H1 (cell line): ENCODE results near the gene IFT80. TPM values are rescaled to one million over a fixed set of nuclear protein-coding genes. Genes with fewer than 3 reads are reported as not detected.

ENCODE experiments used
- CTCF ChIA-PET: fragments of 300-600 bp; sonication (Branson Sonifier 250); formaldehyde crosslinking; loops from one replicate; lab custom pipeline; 2021; ENCODE audit not compliant: partially characterized antibody; lab: Charles Lee
- POLR2A ChIA-PET: fragments of 300-600 bp; sonication (Branson Sonifier 250); formaldehyde crosslinking; loops from one replicate; lab custom pipeline; 2021; ENCODE audit warnings: inconsistent platforms; ENCODE audit not compliant: partially characterized antibody; lab: Charles Lee
- DNase-seq, 2 experiments: peaks; one replicate each; pipeline versions ENCODE4 v3.0.0 to v3.0.0-alpha.2; 2010 to 2022; ENCODE audit warnings: low spot score in 2 of 2, low read depth in 1 of 2, mixed read lengths in 1 of 2
- FAIRE-seq: peaks from 2 replicates; lab custom pipeline; 2011; peaks lifted over from hg19 to GRCh38; lab: Jason Lieb, UNC
- H2AFZ ChIP-seq: 2 replicates; pipeline ENCODE4 v1.8.1; 2012; ENCODE audit warnings: low read length, inconsistent platforms
- H2AK5ac ChIP-seq: 2 replicates; pipeline ENCODE4 v1.6.1; 2013; ENCODE audit warnings: low read depth, low read length
- H2BK120ac ChIP-seq: replicated peaks from 2 replicates; pipeline ENCODE3; 2013; ENCODE audit warnings: low read depth, low read length, inconsistent platforms
- H2BK12ac ChIP-seq: 2 replicates; pipeline ENCODE4 v1.6.1; 2013; ENCODE audit warnings: low read depth, low read length
- H2BK15ac ChIP-seq: 2 replicates; pipeline ENCODE4 v1.6.1; 2013; ENCODE audit warnings: low read length
- H2BK20ac ChIP-seq: 2 replicates; pipeline ENCODE4 v1.6.1; 2013; ENCODE audit warnings: low read length
- H2BK5ac ChIP-seq: 2 replicates; pipeline ENCODE4 v1.6.1; 2013; ENCODE audit warnings: low read depth, low read length
- H3K14ac ChIP-seq: 2 replicates; pipeline ENCODE4 v1.6.1; 2013; ENCODE audit warnings: inconsistent platforms; ENCODE audit not compliant: insufficient read length
- H3K18ac ChIP-seq: 2 replicates; pipeline ENCODE4 v1.6.1; 2013; ENCODE audit warnings: low read length; ENCODE audit errors: extremely low read depth
- H3K23ac ChIP-seq: 2 replicates; pipeline ENCODE4 v1.6.1; 2013; ENCODE audit warnings: inconsistent platforms; ENCODE audit not compliant: insufficient read length
- H3K23me2 ChIP-seq: 2 replicates; pipeline ENCODE4 v1.6.1; 2013; ENCODE audit warnings: low read depth, low read length
- H3K27ac ChIP-seq: 2 replicates; pipeline ENCODE4 v1.6.1; 2011; ENCODE audit warnings: low read depth, low read length, inconsistent platforms
- H3K27me3 ChIP-seq, 4 experiments: replicated peaks in 1 of 4; 1 replicate in 1 of 4; 2 replicates in 3 of 4; pipeline versions ENCODE4 v1.6.1 to v1.8.1; 2011 to 2013; ENCODE audit warnings: low read length in 3 of 4, mild to moderate bottlenecking in 3 of 4, inconsistent platforms in 2 of 4, mixed read lengths in 2 of 4, moderate library complexity in 1 of 4; ENCODE audit not compliant: control insufficient read depth in 3 of 4, insufficient read depth in 3 of 4; ENCODE audit errors: extremely low read depth in 1 of 4
- H3K36me3 ChIP-seq, 4 experiments: 2 replicates each; pipeline versions ENCODE4 v1.6.1 to v1.8.1; 2011 to 2013; ENCODE audit warnings: mild to moderate bottlenecking in 4 of 4, low read length in 3 of 4, moderate library complexity in 2 of 4, control low read depth in 1 of 4, inconsistent platforms in 1 of 4; ENCODE audit not compliant: insufficient read depth in 4 of 4, control insufficient read depth in 2 of 4
- H3K4ac ChIP-seq: replicated peaks from 2 replicates; pipeline ENCODE3; 2013; ENCODE audit warnings: low read length, low read depth, mixed read lengths, inconsistent platforms; ENCODE audit not compliant: insufficient read length
- H3K4me1 ChIP-seq, 4 experiments: replicated peaks in 1 of 4; 1 replicate in 1 of 4; 2 replicates in 3 of 4; pipeline versions ENCODE4 v1.6.1 to v1.8.1; 2011 to 2013; ENCODE audit warnings: low read length in 3 of 4, inconsistent platforms in 2 of 4, mixed read lengths in 1 of 4; ENCODE audit not compliant: insufficient read depth in 4 of 4, control insufficient read depth in 3 of 4
- H3K4me2 ChIP-seq, 2 experiments: 2 replicates each; pipeline versions ENCODE4 v1.6.1 to v1.8.1; 2011 to 2013; ENCODE audit warnings: low read depth in 2 of 2, low read length in 2 of 2, control low read depth in 1 of 2, inconsistent platforms in 1 of 2, mild to moderate bottlenecking in 1 of 2; ENCODE audit not compliant: insufficient read depth in 1 of 2
- H3K4me3 ChIP-seq, 4 experiments: fragments of 200-600, 300-600 bp in 1 of 4; sonication (generic), shearing (Covaris generic), sonication (Bioruptor Twin) in 1 of 4; 2 replicates each; pipeline versions ENCODE4 v1.5.1 to v1.8.1; 2011 to 2016; ENCODE audit warnings: low read length in 4 of 4, low read depth in 3 of 4, control low read depth in 2 of 4, inconsistent platforms in 2 of 4, mild to moderate bottlenecking in 2 of 4, mixed read lengths in 1 of 4, moderate library complexity in 1 of 4; ENCODE audit not compliant: insufficient read depth in 2 of 4; ENCODE audit errors: extremely low read depth in 1 of 4
- H3K56ac ChIP-seq: replicated peaks from 2 replicates; pipeline ENCODE3; 2013; ENCODE audit warnings: low read depth, mild to moderate bottlenecking, mixed read lengths, low read length, inconsistent platforms; ENCODE audit not compliant: insufficient read length
- H3K79me1 ChIP-seq: 2 replicates; pipeline ENCODE4 v1.6.1; 2013; ENCODE audit warnings: low read depth, low read length, control low read depth
- H3K79me2 ChIP-seq, 2 experiments: 2 replicates each; pipeline versions ENCODE4 v1.6.1 to v1.8.1; 2012 to 2013; ENCODE audit warnings: low read length in 2 of 2, mild to moderate bottlenecking in 2 of 2, inconsistent platforms in 1 of 2; ENCODE audit not compliant: insufficient read depth in 2 of 2, control insufficient read depth in 1 of 2
- H3K9ac ChIP-seq, 4 experiments: replicated peaks in 1 of 4; 1 replicate in 1 of 4; 2 replicates in 3 of 4; pipeline versions ENCODE4 v1.6.1 to v1.8.1; 2011 to 2013; ENCODE audit warnings: low read depth in 3 of 4, low read length in 3 of 4, control low read depth in 2 of 4, mild to moderate bottlenecking in 2 of 4, moderate library complexity in 2 of 4, inconsistent platforms in 1 of 4; ENCODE audit errors: extremely low read depth in 1 of 4
- H3K9me3 ChIP-seq, 2 experiments: 2 replicates each; pipeline versions ENCODE4 v1.6.1 to v1.8.1; 2012 to 2013; ENCODE audit warnings: mild to moderate bottlenecking in 2 of 2, moderate library complexity in 2 of 2, control low read depth in 1 of 2, inconsistent platforms in 1 of 2, low read depth in 1 of 2, low read length in 1 of 2, mixed read lengths in 1 of 2; ENCODE audit not compliant: insufficient read depth in 2 of 2
- H4K20me1 ChIP-seq, 2 experiments: replicated peaks in 1 of 2; 2 replicates each; pipeline versions ENCODE3 to v1.8.1; 2011 to 2013; ENCODE audit warnings: inconsistent platforms in 2 of 2, low read length in 2 of 2, mild to moderate bottlenecking in 1 of 2; ENCODE audit not compliant: insufficient read depth in 2 of 2, control insufficient read depth in 1 of 2
- H4K5ac ChIP-seq: 2 replicates; pipeline ENCODE4 v1.6.1; 2013; ENCODE audit warnings: low read length, low read depth, mixed read lengths, inconsistent platforms; ENCODE audit not compliant: insufficient read length
- H4K8ac ChIP-seq: 2 replicates; pipeline ENCODE4 v1.8.0; 2013; ENCODE audit warnings: mild to moderate bottlenecking, moderate library complexity, low read length, inconsistent platforms; ENCODE audit not compliant: insufficient read depth; ENCODE audit errors: extremely low read depth
- H4K91ac ChIP-seq: replicated peaks from 2 replicates; pipeline ENCODE3; 2013; ENCODE audit warnings: low read length, mixed read lengths, inconsistent platforms; ENCODE audit not compliant: insufficient read length
- BCL11A ChIP-seq, 2 experiments: IDR thresholded peaks; one replicate each; pipeline ENCODE4 v1.6.1; 2011; ENCODE audit warnings: low read depth in 2 of 2, low read length in 2 of 2, mild to moderate bottlenecking in 2 of 2
- CBX5 ChIP-seq: fragments of 300-800, 300-1000 bp; sonication (generic); IDR thresholded peaks from 2 replicates; pipeline ENCODE4 v1.7.1; 2016; ENCODE audit warnings: antibody characterized with exemption, low read length, low read depth
- CEBPB ChIP-seq: IDR thresholded peaks from 2 replicates; pipeline ENCODE4 v1.6.1; 2012; ENCODE audit warnings: low read depth, low read length
- CHD2 ChIP-seq: IDR thresholded peaks from 2 replicates; pipeline ENCODE4 v1.6.1; 2012; ENCODE audit warnings: low read length, improper control_type of control experiment
- CTCF ChIP-seq, 3 experiments: IDR thresholded peaks; 1 replicate in 2 of 3; 2 replicates in 1 of 3; pipeline versions ENCODE4 v1.5.1 to v1.6.1; 2011; ENCODE audit warnings: low read length in 3 of 3, mild to moderate bottlenecking in 3 of 3, inconsistent platforms in 2 of 3, low read depth in 1 of 3, moderate library complexity in 1 of 3; ENCODE audit not compliant: insufficient read depth in 1 of 3; ENCODE audit errors: control extremely low read depth in 1 of 3
- EP300 ChIP-seq, 2 experiments: IDR thresholded peaks; 1 replicate in 1 of 2; 2 replicates in 1 of 2; pipeline ENCODE4 v1.6.1; 2011 to 2012; ENCODE audit warnings: low read depth in 2 of 2, low read length in 2 of 2, mild to moderate bottlenecking in 2 of 2, borderline replicate concordance in 1 of 2, inconsistent platforms in 1 of 2, moderate library complexity in 1 of 2
- JUN ChIP-seq: IDR thresholded peaks from 2 replicates; pipeline ENCODE4 v1.6.1; 2011; ENCODE audit warnings: low read depth, mild to moderate bottlenecking, improper control_type of control experiment, low read length
- KDM1A ChIP-seq: fragments of 200-600, 300-600 bp; sonication (generic); IDR thresholded peaks from 2 replicates; pipeline ENCODE4 v1.7.1; 2016; ENCODE audit warnings: mild to moderate bottlenecking, low read length, borderline replicate concordance
- POLR2A ChIP-seq, 2 experiments: IDR thresholded peaks; 1 replicate in 1 of 2; 2 replicates in 1 of 2; pipeline ENCODE4 v1.6.1; 2011; ENCODE audit warnings: low read depth in 2 of 2, low read length in 2 of 2, mild to moderate bottlenecking in 2 of 2; ENCODE audit errors: control extremely low read depth in 1 of 2
- SP4 ChIP-seq: IDR thresholded peaks from 2 replicates; pipeline ENCODE4 v1.6.1; 2012; ENCODE audit warnings: low read length, inconsistent platforms
- WGBS, 2 experiments: shearing (Covaris generic) in 1 of 2; methylation state at CpG; one replicate each; pipeline versions ENCODE4 v1.1.6 to v1.1.7; 2013 to 2015; ENCODE audit warnings: low lambda C conversion rate in 2 of 2, mixed read lengths in 2 of 2, inconsistent platforms in 1 of 2, low coverage in 1 of 2, missing lambda C conversion rate in 1 of 2; ENCODE audit not compliant: insufficient replicate concordance in 2 of 2, insufficient coverage in 1 of 2, insufficient read length in 1 of 2; ENCODE audit errors: extremely low coverage in 1 of 2, missing lambda C conversion rate in 1 of 2; 5-methylcytosine and 5-hydroxymethylcytosine counted together
- polyA plus RNA-seq, 7 experiments: library from polyadenylated mRNA; depleted of rRNA in 3 of 7; stranded (reverse) in 5 of 7; unstranded in 2 of 7; fragments of >200 nt in 5 of 7; fragments of 200-250 nt in 2 of 7; gene quantifications; 1 replicate in 5 of 7; 2 replicates in 1 of 7; 4 replicates in 1 of 7; pipeline versions ENCODE4 v1.2.1 to v1.2.3, GENCODE V29; 2011 to 2013; ENCODE audit warnings: missing spikeins in 2 of 7, mixed read lengths in 2 of 7
- total RNA-seq: library from RNA; stranded (reverse); fragmentation: NEBNext Ultra II Directional; extraction: Animal tissue kit (Norgen Biotek cat#: 25700); gene quantifications from 2 replicates; pipeline ENCODE4 v1.2.1, GENCODE V29; 2021
- TF ChIP-seq, protein P1 (sequence below): IDR thresholded peaks from 2 replicates; pipeline ENCODE4 v1.6.1; 2012; ENCODE audit warnings: low read length, inconsistent platforms

The IFT80 gene
- total and polyA plus RNA-seq, 2 of the 8 experiments (the other 6 are each of a cell fraction or from before 2014, with no cell fraction given), result 7.2 to 25.9 TPM

- Histone ChIP-seq H4K5ac (no peak overlapping the region), H3K23me2 (no peaks in the 10 kb centered on the region), H3K36me3 (no peaks in the 10 kb centered on the region; a peak in 1 of 8 replicates), H3K18ac (no peak overlapping the region), H2BK20ac (no peak overlapping the region), H4K8ac (no peak overlapping the region), H3K27me3 (no peaks in the 10 kb centered on the region), H3K23ac (no peak overlapping the region), H3K56ac (no peak overlapping the region), H4K20me1 (no peaks in the 10 kb centered on the region), H2BK12ac (no peak overlapping the region), H3K9ac (no peak overlapping the region), H2AK5ac (no peak overlapping the region), H3K9me3 (no peaks in the 10 kb centered on the region), H3K4ac (no peak overlapping the region), H2BK120ac (no peak overlapping the region), H3K27ac (no peak overlapping the region), H3K4me3 (no peak overlapping the region), H3K4me2 (no peak overlapping the region), H2BK15ac (no peak overlapping the region), H2BK5ac (no peak overlapping the region), H3K14ac (no peak overlapping the region), H3K79me2 (no peaks in the 10 kb centered on the region), H3K79me1 (no peaks in the 10 kb centered on the region), H2AFZ (no peak overlapping the region), H3K4me1 (no peaks in the 10 kb centered on the region), H4K91ac (no peak overlapping the region)
- WGBS, 2 experiments, result 83% methylated on average over 1 of the region's 1 CpG; no CpG with 5 or more reads in 1 of the 2 experiments
- FAIRE-seq (no peak), DNase-seq (no peak)
- ChIA-PET CTCF (interaction anchor here (1.1 kb wide), 2 partner anchors 11 to 64 kb away, joined by 3 read pairs; no protein-coding TSS in a partner anchor), POLR2A (no interaction called here)
- TF ChIP-seq EP300 (IDR thresholded peaks at IDR 0.05; ENCODE audit: borderline replicate concordance in 1 of 2, low read depth in 2 of 2, low read length in 2 of 2), result no peak
- TF ChIP-seq, protein P1, sequence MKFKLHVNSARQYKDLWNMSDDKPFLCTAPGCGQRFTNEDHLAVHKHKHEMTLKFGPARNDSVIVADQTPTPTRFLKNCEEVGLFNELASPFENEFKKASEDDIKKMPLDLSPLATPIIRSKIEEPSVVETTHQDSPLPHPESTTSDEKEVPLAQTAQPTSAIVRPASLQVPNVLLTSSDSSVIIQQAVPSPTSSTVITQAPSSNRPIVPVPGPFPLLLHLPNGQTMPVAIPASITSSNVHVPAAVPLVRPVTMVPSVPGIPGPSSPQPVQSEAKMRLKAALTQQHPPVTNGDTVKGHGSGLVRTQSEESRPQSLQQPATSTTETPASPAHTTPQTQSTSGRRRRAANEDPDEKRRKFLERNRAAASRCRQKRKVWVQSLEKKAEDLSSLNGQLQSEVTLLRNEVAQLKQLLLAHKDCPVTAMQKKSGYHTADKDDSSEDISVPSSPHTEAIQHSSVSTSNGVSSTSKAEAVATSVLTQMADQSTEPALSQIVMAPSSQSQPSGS, result no peak
- TF ChIP-seq POLR2A (IDR thresholded peaks at IDR 0.05; ENCODE audit: control extremely low read depth in 1 of 2, low read depth in 2 of 2, low read length in 2 of 2), result no peak
- TF ChIP-seq CBX5, result no peak
- no peak for TF ChIP-seq BCL11A (IDR thresholded peaks at IDR 0.05; ENCODE audit: low read depth in 2 of 2, low read length in 2 of 2)
- TF ChIP-seq CEBPB, result no peak
- no peak for TF ChIP-seq CTCF (IDR thresholded peaks at IDR 0.05; ENCODE audit: control extremely low read depth in 1 of 3, insufficient read depth in 1 of 3, low read depth in 1 of 3, low read length in 3 of 3)
- no peak for TF ChIP-seq SP4
- no peak for TF ChIP-seq KDM1A
- no peak for TF ChIP-seq JUN
- TF ChIP-seq CHD2, result no peak
Measured at GRCh38 chr3:160280836-160281235, 118.2 kb downstream of the IFT80 start.
